GM19463 (cell line): ENCODE results near the gene CYCS.

Experiments
- ATAC-seq: cut with Tn5 transposase; IDR thresholded peaks from one replicate; pipeline ENCODE4 v1.9.1; 2021; ENCODE audit warnings: mild to moderate bottlenecking, moderate library complexity; ENCODE audit not compliant: unreplicated experiment

CYCS gene

GRCh38 chr7:25073451-25073850 is 51.6 kb downstream of the CYCS start:
- ATAC-seq, result no peak
